Measurements from ENCODE around the gene MAP2K5.

MAP2K5 gene

GRCh38 chr15:67715170-67715569 lies 172.7 kb downstream of the MAP2K5 start:
- no peak for TF ChIP-seq CTCF (conservative IDR thresholded peaks at IDR 0.05; ENCODE audit: low read depth)
- POLR2A ChIA-PET (ENCODE audit: low non-redundant PET) = no interaction called here
- CTCF ChIA-PET = interaction anchor here (0.6 kb wide), 1 partner anchor 11 kb away, joined by 4 read pairs; no protein-coding TSS in a partner anchor
- no peak for DNase-seq (ENCODE audit: low spot score)
- H3K27ac ChIP-seq = no peak overlapping the region

DNA sequence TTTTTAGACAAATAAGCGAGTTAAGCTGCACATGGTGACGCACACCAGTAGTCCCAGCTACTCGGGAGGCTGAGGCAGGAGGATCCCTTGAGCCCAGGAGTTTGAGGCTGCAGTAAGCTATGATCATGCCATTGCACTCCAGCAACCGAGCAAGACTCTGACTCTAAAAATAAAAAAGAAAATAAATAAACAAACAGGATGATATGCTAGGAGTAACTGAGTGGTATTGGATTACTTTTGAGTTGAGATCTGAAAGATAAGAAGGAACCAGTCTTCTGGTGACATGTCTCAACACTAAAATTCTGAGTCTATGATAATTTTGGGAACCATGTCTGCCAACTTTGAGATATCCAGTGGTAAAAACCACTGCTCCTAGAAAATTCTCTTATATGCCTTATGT lies 173.7 kb downstream of the MAP2K5 start:
- no peak for TF ChIP-seq CTCF (conservative IDR thresholded peaks at IDR 0.05; ENCODE audit: low read depth)
- ChIA-PET POLR2A (ENCODE audit: low non-redundant PET) (no interaction called here), CTCF (interaction anchor here (0.7 kb wide), 1 partner anchor 65 kb away, joined by 6 read pairs; no protein-coding TSS in a partner anchor)
- no peak overlapping the region for H3K27ac ChIP-seq
- no peak for DNase-seq (ENCODE audit: low spot score)

DNA sequence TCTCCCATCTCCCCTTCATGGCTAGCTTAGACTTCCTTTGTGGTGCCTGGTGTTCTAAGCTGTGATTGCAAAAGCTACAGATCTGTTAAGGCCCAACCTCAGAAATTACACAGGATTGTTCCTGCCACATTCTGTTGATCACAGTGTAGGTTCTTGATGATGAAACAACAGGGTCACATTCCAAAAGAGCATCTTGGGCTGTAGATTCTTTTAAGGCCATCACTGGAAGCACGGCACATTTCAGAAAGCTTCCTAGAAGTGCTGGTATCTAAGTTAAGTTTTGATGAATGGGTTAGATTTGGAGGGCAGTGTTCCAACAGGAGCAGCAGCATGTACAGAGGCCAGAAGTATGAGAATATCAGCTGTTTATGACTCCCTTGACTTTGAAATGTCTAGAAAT lies 175.3 kb downstream of the MAP2K5 start:
- ChIA-PET CTCF (no interaction called here), POLR2A (ENCODE audit: low non-redundant PET) (no interaction called here)
- no peak overlapping the region for H3K27ac ChIP-seq
- TF ChIP-seq CTCF (conservative IDR thresholded peaks at IDR 0.05; ENCODE audit: low read depth) = no peak
- DNase-seq (ENCODE audit: low spot score) = no peak

DNA sequence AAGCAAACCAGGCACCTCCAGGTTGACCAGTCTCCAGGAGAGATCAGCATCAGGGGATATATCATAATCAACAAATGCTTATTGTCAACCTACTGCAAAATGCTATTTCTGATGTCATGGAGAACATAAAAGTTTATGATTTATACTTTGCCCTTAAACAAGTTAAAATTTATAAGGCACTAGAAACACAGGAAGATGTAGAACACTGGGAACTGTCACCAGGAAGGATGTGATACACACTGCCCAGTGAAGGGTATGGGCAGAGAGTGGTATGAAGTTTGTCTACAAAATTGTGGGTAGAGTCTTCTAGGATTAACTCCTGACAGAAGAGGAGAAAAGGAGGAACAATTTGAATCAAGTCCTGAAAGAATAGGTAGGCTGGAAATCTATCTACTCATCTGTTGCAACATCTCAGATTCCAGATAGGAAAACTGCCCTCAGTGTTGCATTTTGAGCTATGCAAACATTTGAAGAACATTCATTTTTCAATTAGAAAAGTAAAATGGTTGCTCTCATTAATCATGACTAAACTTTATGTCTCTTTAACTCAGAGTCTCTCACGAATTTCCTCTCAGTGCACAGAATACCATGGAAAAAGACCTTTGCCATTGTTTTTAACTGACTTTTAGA lies 176.9 kb downstream of the MAP2K5 start:
- POLR2A ChIA-PET (ENCODE audit: low non-redundant PET) = no interaction called here

GRCh38 chr15:67720556-67721175 lies 178.2 kb downstream of the MAP2K5 start:
- H3K27ac ChIP-seq = no peak overlapping the region
- ChIA-PET POLR2A (ENCODE audit: low non-redundant PET) (no interaction called here), CTCF (no interaction called here)
- DNase-seq (ENCODE audit: low spot score) = no peak
- no peak for TF ChIP-seq CTCF (conservative IDR thresholded peaks at IDR 0.05; ENCODE audit: low read depth)

More for the DNA sequence above, 176.9 kb downstream of the MAP2K5 start:
- no peak for DNase-seq (ENCODE audit: low spot score)
- CTCF ChIA-PET = no interaction called here
- TF ChIP-seq CTCF (conservative IDR thresholded peaks at IDR 0.05; ENCODE audit: low read depth) = no peak
- no peak overlapping the region for H3K27ac ChIP-seq

DNA sequence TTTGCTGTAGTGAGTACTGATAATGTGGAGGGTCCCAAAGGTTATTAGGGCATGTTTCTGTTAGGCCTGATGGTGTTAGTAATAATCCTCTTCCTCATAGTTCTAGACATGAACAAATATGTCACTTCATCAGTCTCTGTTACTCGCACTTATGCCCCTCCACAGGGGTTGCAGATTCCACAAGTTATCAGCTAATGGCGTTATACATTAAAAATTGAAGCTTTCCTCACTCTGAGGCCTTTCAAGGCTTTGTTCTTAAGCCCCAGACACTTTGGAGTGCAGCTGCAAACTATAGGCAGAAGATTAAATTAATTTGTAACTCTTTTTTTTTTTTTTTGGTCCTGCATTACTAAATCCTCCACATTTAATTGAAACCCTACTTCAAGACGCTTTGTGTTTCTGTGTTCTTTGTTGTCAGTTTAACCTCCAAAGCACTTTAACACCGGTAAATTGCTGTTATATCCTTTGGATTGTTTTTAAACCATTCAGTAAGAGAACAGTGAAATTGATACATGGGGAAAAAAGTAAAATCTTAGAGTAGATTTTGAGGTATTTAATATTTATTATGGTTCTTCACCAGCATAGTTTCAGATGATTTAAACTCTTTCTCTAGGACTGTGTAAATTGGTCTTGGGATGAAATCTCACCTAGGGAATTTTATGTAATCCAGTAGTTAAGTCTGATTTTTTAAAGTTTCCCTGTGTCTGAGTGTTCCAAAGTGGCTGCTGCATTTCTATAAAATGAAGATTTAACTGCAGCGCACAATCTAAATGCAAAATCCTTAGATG lies 179.7 kb downstream of the MAP2K5 start:
- no peak for DNase-seq (ENCODE audit: low spot score)
- H3K27ac ChIP-seq = no peak overlapping the region
- no peak for TF ChIP-seq CTCF (conservative IDR thresholded peaks at IDR 0.05; ENCODE audit: low read depth)
- CTCF ChIA-PET = interaction anchor here (0.6 to 0.8 kb wide), 3 partner anchors 11 to 1651 kb away, joined by 3 to 4 read pairs (median 3); no protein-coding TSS in a partner anchor
- POLR2A ChIA-PET (ENCODE audit: low non-redundant PET) = no interaction called here

Measured in RWPE1 (cell line).